Mesangial cell (primary cell): ENCODE data around the gene LY6G6D. TPM values are rescaled to one million over a fixed set of nuclear protein-coding genes. Genes with fewer than 3 reads are reported as not detected.

Experiments
- total RNA-seq: library from RNA; depleted of rRNA; stranded (reverse); fragments of >200 nt; gene quantifications from 2 replicates; pipeline ENCODE4 v1.2.3, GENCODE V29; 2015

The LY6G6D gene, protein sequence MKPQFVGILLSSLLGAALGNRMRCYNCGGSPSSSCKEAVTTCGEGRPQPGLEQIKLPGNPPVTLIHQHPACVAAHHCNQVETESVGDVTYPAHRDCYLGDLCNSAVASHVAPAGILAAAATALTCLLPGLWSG
- not detected in 2 replicates for total RNA-seq

DNA sequence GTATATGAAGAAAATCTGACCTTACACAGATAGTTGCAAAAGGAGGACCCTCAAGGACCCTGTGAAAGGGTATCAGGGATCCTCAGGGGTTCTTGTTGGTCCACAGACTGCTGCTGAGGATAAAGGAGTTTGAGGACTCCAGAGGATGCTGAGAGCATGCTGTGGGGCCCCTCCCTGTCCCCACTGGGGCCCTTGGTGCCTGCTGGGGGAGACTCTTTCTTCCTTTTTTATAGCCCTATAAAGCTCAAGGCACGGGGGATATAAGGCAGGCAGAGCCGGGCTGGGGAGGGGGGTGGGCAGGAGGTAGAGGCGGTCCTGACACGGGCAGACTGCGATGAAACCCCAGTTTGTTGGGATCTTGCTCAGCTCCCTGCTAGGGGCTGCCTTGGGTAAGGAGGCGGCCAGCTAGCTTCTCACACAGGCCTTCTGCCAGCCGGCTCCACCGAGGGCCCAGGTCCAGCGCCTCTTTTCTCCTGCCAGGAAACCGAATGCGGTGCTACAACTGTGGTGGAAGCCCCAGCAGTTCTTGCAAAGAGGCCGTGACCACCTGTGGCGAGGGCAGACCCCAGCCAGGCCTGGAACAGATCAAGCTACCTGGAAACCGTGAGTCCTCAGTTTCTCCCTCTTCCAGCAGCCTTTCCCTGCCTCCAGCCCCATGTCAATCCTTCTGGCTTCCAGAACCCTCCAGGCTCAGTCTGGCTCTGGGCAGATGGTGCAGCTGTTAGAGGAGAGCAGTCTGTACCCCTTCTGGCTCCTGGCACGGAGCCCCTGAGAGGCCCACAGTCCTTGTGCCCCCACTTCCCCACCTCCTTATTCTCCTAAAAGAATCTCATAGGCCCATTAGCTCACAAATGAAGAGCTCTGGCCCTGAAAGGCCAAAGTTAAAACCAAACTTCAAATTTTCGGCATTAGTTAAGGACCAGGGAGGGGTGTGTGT, at the start of gene LY6G6D:
Gene LY6G6D (plus strand): TSS at position 327 of the 937 bp plus-strand sequence. CDS start 8 bp downstream, at position 335.

DNA sequence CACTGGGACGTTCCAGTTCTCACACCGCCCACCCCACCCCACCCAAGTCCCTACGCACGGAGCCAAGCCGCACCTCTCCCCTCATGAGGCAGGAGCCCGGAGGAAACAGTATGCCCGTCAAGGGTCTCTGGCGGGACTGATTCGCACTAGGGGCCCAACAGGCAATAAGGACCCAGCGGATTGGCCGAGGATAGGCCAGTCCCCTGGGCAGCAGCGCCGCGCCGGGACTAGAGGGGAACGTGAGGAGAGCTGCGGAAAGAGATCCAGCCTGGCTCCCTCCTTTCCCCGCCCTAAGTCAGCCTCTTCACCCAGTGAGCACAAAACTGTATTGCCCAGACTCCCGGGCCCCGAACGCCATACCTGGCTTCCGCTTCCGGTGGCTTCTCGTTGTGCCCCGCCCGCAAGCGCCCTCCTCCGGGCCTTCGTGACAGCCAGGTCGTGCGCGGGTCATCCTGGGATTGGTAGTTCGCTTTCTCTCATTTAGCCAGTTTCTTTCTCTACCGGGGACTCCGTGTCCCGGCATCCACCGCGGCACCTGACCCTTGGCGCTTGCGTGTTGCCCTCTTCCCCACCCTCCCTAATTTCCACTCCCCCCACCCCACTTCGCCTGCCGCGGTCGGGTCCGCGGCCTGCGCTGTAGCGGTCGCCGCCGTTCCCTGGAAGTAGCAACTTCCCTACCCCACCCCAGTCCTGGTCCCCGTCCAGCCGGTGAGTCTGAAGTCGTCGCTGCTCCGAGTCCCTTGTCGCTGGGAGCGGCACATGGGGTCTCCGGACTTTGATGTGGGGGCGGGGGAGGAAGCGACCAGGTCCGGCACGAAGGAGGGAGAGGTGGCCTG, 49.4 kb upstream of the LY6G6D start, which contains the start of gene CSNK2B:
Gene CSNK2B (plus strand): TSS at position 580 of the 836 bp plus-strand sequence. CDS start 752 bp downstream, outside the sequence.

DNA sequence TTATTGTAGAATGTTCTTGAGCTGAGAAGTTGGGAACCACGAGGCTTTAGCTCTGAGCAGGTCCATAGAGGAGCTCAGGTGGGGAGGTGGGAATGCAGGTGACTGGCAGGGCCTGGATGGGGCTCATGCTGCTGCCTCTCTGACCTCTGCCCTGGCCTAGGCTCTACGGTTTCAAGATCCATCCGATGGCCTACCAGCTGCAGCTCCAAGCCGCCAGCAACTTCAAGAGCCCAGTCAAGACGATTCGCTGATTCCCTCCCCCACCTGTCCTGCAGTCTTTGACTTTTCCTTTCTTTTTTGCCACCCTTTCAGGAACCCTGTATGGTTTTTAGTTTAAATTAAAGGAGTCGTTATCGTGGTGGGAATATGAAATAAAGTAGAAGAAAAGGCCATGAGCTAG, 45.5 kb upstream of the LY6G6D start, which contains the start of gene LY6G5B:
Gene LY6G5B (plus strand): TSS at position 301 of the 400 bp plus-strand sequence. CDS start 975 bp downstream, outside the sequence.

DNA sequence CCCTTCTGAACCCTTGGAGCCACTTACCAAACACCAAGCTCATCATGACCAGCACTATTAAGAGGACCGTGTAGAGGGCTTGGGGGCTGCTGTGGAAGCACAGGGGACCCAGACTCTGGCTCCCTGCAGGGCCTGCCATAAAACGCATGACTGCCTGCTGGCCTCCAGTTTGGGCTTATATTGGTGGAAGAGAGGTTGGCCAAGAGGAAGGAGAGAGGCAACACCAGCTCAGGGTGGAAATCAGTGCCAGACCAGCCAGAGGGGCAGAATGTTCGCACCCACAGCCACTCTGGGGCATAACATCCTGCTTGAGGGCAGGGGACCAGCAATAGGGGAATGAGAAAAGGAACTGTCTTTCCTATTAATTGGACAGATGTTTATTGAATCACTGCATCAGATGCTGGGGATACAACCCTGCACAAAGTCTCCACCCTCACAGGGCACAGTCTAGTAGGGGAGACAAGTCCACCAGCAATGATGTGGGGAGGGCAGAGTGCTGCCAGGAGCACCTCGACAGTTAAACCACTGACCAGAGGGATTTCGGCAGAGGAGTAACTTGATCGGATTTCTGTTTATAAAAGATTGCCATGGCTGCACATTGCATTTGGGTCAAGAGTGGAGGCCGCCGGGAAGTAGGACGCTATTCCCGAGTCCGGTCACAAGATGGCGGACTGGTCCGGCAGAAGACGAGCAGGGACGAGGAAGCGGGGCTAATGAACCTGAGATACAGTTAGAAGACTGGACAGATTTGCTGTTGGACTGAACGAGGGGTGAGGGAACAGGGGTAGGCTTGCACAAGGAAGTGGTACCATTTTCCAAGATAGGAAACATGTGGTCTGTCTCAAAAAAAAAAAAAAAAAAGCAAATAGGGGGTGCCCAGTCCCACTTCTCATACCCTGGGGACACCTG, 34.7 kb upstream of the LY6G6D start, which contains the start of gene LY6G5C:
Gene LY6G5C (minus strand): TSS at position 842 of the 909 bp plus-strand sequence. CDS start 694 bp downstream, at position 148.

DNA sequence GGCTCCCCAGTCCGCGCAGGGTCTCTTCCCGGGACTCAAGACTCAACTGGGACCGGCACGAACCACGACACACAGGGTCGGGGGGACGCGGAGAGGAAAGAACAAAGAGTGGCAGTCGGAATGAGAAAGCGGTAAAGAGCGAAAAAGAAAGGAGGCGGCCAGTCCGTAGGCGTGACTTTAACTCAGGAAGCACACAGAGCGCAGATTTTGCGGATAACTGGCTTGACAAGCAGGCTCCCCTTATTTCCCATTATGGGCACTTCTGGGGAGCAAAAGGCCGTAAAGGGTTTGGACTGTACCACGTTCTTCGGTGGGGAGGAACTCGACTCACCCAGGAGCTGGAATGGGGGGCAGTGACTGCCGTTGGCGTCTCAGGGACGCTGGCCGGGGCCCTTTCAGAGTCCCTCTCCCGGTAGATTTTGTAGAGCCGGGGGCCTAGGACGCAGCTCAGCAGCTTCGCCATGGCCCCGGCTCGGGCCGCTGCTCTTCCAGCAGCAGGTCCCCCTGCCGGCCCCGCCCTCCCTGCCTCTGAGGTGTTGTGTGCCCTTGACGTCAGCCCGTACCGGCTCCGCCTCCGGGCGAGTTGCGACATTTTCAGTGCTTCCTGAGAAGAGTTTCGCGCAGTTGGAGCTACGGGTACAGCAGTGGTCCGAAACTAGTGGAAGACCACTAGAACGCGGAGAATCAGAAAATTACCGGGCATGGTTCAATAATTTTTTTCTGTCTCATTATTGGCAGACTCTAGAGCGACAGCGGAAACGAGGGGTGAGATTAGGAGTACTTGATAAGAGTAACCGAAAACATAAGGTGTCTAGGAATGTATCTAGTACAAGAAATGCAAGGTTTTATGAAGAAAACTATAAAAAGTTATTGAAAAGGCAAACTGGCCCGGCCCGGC, 12.1 kb upstream of the LY6G6D start, which contains the start of gene ABHD16A:
Gene ABHD16A (minus strand): TSS at position 506 of the 898 bp plus-strand sequence. CDS start 43 bp downstream, at position 463.

DNA sequence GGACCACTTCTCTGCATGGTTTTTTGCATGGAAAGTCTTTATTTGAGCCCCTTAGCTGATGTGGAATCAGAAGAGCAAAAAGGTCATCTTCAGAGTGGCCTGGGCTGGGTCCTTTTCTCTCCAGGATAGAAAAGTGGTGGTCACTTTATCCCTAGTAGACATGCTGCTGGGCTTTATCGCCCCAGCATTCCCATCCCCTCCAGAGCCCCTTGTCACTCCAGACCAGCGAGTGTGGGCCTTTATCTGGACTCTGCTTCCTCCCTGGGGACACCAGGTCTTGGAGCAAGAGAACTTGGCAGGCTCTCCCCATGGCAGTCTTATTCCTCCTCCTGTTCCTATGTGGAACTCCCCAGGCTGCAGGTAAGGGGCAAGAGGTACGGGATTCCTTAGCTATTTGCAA, 8.5 kb upstream of the LY6G6D start, which contains the start of gene LY6G6F:
Gene LY6G6F (plus strand): TSS at position 268 of the 400 bp plus-strand sequence. CDS start 41 bp downstream, at position 309.

DNA sequence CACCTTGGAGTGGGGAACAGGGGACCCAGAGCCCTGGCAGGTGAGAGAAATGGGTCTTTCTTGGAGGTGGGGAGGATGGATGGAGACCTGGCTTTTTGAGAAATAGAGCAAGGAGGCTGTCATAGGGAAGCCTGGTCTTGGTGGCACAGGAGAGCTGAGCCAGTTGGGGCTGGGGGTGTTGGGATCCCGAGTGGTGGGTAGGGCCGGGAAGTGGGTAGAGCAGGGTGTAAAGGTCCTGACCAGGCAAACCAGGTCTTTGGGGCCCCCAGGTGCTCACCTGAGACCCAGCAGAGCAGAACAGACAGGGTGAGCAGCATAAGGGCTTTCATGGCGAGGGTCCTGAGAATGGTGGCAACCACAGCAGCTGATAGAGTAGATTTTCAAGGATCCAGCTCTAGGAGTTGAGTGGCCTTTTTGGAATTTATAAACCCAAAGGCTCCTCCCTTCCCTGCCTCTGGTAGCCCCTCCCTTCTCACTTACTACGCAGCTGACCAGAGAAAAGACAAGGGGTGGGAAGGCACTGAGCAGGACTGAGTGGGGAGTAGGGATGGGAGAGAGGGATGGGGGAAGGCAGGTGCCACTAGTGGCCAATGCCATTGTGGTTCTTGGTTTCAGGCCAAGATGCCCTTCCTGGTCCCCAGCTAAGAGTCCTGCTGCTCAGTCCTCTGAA, 6.3 kb downstream of the LY6G6D start, which contains the start of gene LY6G6C:
Gene LY6G6C (minus strand): TSS at position 396 of the 670 bp plus-strand sequence. CDS start 67 bp downstream, at position 329.

DNA sequence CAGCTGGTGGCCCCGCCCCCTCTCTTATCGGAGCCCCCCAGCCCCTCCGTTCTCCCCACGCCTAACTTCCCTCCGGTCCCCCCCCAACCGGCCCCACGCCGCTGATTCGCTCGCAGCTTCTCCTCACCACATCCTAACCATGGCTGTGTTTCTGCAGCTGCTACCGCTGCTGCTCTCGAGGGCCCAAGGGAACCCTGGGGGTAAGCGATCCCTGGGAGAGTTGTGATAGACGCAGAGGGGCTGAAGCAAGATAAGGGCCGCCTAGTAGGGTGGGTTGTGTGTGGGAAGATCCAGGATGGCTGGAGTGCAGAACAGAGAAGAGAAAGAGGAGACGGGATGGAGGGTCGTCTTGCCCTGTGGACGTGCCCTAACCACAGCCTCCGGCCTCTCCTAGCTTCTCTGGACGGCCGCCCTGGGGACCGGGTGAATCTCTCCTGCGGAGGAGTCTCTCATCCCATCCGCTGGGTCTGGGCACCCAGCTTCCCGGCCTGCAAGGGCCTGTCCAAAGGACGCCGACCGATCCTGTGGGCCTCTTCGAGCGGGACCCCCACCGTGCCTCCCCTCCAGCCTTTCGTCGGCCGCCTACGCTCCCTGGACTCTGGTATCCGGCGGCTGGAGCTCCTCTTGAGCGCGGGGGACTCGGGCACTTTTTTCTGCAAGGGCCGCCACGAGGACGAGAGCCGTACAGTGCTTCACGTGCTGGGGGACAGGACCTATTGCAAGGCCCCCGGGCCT, 8.3 kb downstream of the LY6G6D start, which contains the start of gene MPIG6B:
Gene MPIG6B (plus strand): TSS at position 129 of the 735 bp plus-strand sequence. CDS start 11 bp downstream, at position 140.

DNA sequence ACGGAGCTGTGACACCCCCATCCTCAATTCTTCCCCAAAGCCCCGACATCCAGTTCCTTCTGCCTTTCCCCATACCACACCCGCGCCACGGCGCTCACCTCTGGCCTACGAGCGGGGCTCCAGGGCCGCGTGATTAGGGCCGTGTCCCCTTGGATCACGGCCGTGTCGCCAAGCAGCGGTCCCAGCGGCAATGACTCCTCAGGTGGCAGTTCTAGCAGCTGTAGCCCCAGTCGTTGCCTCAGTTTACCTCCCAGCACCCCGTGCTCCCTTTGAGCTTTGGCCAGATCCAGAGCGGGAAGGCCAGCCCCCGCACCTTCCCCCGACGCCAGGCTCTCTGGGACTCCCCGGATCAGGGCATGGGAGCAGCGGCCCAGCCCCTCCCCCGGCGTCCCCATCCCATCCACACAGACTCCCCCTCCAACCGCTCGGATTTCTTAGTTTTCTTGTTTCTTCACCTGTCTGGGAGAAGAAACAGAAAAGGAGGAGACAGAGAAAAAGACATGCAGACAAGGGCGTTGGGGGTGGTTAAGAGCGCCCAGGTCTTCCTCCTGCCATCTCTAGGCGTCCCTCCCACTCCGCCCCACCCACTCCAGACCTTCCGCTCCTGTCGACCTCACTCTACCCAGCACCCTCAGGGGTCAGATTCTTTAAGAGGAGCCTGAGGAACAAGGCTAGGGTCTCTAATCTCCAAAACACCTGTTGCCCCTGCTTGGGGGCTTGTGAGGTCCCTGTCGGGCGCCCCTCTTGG, 13.8 kb downstream of the LY6G6D start, which contains the start of gene DDAH2:
Gene DDAH2 (minus strand): TSS at position 533 of the 748 bp plus-strand sequence. CDS start 138 bp downstream, at position 395.

DNA sequence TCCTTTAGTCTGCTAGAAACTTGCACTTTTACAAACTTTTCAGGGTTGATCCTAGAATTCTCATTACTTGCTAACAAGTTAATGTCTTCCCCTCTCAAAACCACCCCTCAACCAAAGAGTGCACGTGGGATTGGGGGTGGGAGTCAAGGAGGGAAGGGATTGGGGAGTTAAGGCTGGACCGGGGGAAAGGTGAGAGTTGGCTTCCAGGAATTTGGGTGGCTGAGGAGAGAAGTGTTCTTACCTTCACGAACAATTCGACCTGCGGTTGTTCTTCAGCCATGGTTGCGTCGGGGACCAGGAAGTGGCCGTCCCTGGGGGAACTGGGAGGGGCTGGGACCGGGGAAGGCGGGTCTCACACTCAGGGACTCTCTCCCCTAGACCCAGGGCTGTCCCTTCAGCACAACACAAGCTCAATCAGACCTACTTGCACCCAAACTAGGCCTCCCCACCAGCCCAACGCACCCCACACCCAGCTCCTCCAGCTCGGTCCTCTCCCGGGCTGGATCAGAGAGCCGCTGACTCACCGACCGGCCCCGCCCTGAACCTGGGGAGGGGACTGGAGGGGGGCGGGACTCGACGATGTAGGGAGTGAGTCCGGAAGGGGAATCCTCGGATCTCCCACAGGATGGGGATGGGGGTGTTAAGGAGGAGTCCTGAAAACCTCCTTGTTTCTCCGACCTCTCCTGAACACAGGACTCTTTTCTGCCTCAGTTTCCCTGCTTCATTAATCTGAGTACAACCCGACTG, 21.0 kb downstream of the LY6G6D start, which contains the start of gene CLIC1:
Gene CLIC1 (minus strand): TSS at position 510 of the 747 bp plus-strand sequence. CDS start 230 bp downstream, at position 280.

DNA sequence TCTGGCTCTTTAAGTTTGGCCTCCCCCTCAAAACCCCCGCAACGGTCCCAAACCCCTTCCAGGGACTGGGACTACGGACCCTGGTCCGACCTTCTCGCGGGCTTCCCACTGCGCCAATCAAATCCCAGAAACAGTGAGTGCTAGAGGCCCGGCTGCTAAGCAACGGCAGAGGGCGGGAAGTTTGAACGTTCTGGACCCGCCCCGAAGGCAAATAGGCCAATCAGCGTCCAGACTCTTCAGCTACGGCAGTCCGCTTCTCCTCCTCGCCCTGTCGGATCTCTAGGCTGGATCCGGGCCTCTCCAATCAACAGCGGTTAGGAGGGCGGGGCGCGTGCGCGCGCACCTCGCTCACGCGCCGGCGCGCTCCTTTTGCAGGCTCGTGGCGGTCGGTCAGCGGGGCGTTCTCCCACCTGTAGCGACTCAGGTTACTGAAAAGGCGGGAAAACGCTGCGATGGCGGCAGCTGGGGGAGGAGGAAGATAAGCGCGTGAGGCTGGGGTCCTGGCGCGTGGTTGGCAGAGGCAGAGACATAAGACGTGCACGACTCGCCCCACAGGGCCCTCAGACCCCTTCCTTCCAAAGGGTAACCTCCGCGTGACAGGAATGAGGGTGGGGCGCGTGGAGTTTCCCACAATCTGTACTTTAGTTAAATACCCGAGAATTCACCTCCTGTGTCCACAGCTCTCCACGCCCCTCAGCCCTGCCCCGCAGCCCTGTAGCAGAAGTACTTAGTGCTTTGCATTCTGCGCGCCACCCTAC, 24.7 kb downstream of the LY6G6D start, which contains the start of gene MSH5:
Gene MSH5 (plus strand): TSS at position 367 of the 758 bp plus-strand sequence. CDS start 462 bp downstream, outside the sequence.

DNA sequence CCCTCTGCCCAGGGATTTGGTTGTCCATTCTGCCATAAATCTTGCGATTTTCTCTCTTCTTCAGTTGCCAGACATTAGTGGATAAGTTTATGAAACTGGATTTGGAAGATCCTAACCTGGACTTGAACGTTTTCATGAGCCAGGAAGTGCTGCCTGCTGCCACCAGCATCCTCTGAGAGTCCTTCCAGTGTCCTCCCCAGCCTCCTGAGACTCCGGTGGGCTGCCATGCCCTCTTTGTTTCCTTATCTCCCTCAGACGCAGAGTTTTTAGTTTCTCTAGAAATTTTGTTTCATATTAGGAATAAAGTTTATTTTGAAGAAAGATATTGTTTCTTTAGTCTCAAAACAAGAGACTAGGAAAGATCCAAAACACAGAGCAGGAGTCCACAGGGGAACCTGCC, 47.2 kb downstream of the LY6G6D start, which contains the start of gene SAPCD1:
Gene SAPCD1 (plus strand): TSS at position 301 of the 400 bp plus-strand sequence. CDS start 399 bp downstream, outside the sequence.

